Neutrophil (primary cell): ENCODE data around the gene GRIA1.

Experiments used
- H3K27ac ChIP-seq: fragments of 200-600 bp; sonication (generic); 2 replicates; pipeline ENCODE4 v1.5.1; 2016; ENCODE audit warnings: mild to moderate bottlenecking, moderate library complexity
- H3K27me3 ChIP-seq: fragments of 200-600 bp; sonication (generic); 2 replicates; pipeline ENCODE4 v1.6.0; 2016; ENCODE audit warnings: mild to moderate bottlenecking
- H3K36me3 ChIP-seq: fragments of 200-600 bp; sonication (generic); 2 replicates; pipeline ENCODE4 v1.5.1; 2017
- H3K4me1 ChIP-seq, 2 experiments: fragments of 200-600 bp in 1 of 2; sonication (generic) in 1 of 2; 1 replicate in 1 of 2; 2 replicates in 1 of 2; pipeline versions ENCODE4 v1.5.1 to v1.6.1; 2013 to 2016; ENCODE audit warnings: low read depth in 1 of 2, low read length in 1 of 2, mild to moderate bottlenecking in 1 of 2, moderate library complexity in 1 of 2; ENCODE audit not compliant: control insufficient read depth in 1 of 2, insufficient read depth in 1 of 2
- H3K4me3 ChIP-seq, 2 experiments: fragments of 200-600 bp in 1 of 2; sonication (generic) in 1 of 2; 1 replicate in 1 of 2; 2 replicates in 1 of 2; pipeline ENCODE4 v1.5.1; 2013 to 2016; ENCODE audit warnings: low read depth in 1 of 2, low read length in 1 of 2, mild to moderate bottlenecking in 1 of 2, moderate library complexity in 1 of 2
- H3K9me3 ChIP-seq: fragments of 200-600 bp; sonication (generic); 2 replicates; pipeline ENCODE4 v1.5.1; 2016
- TF ChIP-seq, protein P1 (sequence below): fragments of 200-600 bp; sonication (generic); IDR thresholded peaks from 2 replicates; pipeline ENCODE4 v1.5.1; 2016; ENCODE audit warnings: antibody characterized with exemption

GRIA1 gene

GRCh38 chr5:153490118-153491037 lies at the start of gene GRIA1:
TSS of gene GRIA1 (plus strand) at chr5:153490670.
- Histone ChIP-seq H3K27ac (no peak within 1 kb of the TSS), H3K9me3 (no peaks in the 10 kb centered on the region), H3K27me3 (peaks cover 36% of the 10 kb centered on the region), H3K36me3 (no peaks in the 10 kb centered on the region), H3K4me3 (no peak within 1 kb of the TSS), H3K4me1 (no peaks in the 10 kb centered on the region)
- TF ChIP-seq, protein P1, sequence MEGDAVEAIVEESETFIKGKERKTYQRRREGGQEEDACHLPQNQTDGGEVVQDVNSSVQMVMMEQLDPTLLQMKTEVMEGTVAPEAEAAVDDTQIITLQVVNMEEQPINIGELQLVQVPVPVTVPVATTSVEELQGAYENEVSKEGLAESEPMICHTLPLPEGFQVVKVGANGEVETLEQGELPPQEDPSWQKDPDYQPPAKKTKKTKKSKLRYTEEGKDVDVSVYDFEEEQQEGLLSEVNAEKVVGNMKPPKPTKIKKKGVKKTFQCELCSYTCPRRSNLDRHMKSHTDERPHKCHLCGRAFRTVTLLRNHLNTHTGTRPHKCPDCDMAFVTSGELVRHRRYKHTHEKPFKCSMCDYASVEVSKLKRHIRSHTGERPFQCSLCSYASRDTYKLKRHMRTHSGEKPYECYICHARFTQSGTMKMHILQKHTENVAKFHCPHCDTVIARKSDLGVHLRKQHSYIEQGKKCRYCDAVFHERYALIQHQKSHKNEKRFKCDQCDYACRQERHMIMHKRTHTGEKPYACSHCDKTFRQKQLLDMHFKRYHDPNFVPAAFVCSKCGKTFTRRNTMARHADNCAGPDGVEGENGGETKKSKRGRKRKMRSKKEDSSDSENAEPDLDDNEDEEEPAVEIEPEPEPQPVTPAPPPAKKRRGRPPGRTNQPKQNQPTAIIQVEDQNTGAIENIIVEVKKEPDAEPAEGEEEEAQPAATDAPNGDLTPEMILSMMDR, result no peak

- Histone ChIP-seq H3K9me3 (no peaks in the 10 kb centered on the region), H3K27ac (no peak overlapping the region), H3K36me3 (no peaks in the 10 kb centered on the region), H3K4me1 (no peaks in the 10 kb centered on the region), H3K4me3 (no peak overlapping the region), H3K27me3 (no peaks in the 10 kb centered on the region)
- TF ChIP-seq, protein P1, result no peak
These were observed 44.4 kb upstream of the GRIA1 start for GRCh38 chr5:153445875-153446579.

DNA sequence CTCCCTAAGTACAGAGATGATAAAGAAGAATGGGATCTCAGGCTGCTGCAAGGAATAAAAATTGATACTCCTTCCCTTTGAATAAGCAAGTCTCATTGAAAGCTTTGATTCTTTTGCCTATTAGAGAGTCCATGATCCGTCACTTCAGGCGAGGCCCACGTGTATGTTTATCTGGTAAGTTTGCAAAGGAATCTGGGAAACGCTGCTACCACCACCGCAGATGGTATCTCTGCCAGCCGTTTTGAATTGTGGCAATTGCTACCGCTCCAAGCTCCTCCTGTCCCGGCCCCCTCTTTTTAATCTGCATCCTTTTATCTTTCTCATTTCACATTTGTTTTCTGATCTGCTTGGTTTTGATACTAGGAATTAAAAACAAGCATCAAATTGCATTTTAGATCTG lies 42.9 kb upstream of the GRIA1 start:
- TF ChIP-seq, protein P1, result no peak
- H3K36me3 ChIP-seq, result no peaks in the 10 kb centered on the region
- H3K9me3 ChIP-seq, result no peaks in the 10 kb centered on the region
- no peak overlapping the region for H3K27ac ChIP-seq
- no peaks in the 10 kb centered on the region for H3K4me1 ChIP-seq
- no peaks in the 10 kb centered on the region for H3K27me3 ChIP-seq
- no peak overlapping the region for H3K4me3 ChIP-seq

GRCh38 chr5:153456354-153456753 lies 34.1 kb upstream of the GRIA1 start:
- TF ChIP-seq, protein P1, result no peak
- Histone ChIP-seq H3K36me3 (no peaks in the 10 kb centered on the region), H3K4me1 (no peaks in the 10 kb centered on the region), H3K27ac (no peak overlapping the region), H3K27me3 (no peaks in the 10 kb centered on the region), H3K4me3 (no peak overlapping the region), H3K9me3 (no peaks in the 10 kb centered on the region)

- Histone ChIP-seq H3K9me3 (no peaks in the 10 kb centered on the region), H3K4me3 (no peak overlapping the region), H3K27me3 (no peaks in the 10 kb centered on the region), H3K27ac (no peak overlapping the region), H3K36me3 (no peaks in the 10 kb centered on the region), H3K4me1 (no peaks in the 10 kb centered on the region)
- TF ChIP-seq, protein P1, result no peak
These were observed 33.5 kb upstream of the GRIA1 start for GRCh38 chr5:153456993-153457392.
